Caki2 (cell line): ENCODE results near the gene FAM90A26. TPM values are rescaled to one million over a fixed set of nuclear protein-coding genes. Genes with fewer than 3 reads are reported as not detected.
"Not testable (repeated sequence)": the region's sequence is repeated elsewhere in the genome, so short reads cannot be mapped to it uniquely, and the experiment has no call there.

Experiments used
- DNase-seq: peaks from one replicate; pipeline ENCODE4 v3.0.0-alpha.2; 2015; ENCODE audit warnings: low read depth
- in situ Hi-C: cut with HindIII; loops from 2 replicates; pipeline ENCODE4 v1.10.0; 2016; ENCODE audit warnings: low sequenced_read_pairs, low pct_unique_long_range_greater_than_20kb, mixed read lengths
- total RNA-seq: library from RNA; depleted of rRNA; stranded (reverse); fragments of >200 nt; shearing (Covaris generic); gene quantifications from 2 replicates; pipeline ENCODE4 v1.2.3, GENCODE V29; 2014; ENCODE audit warnings: low replicate concordance; rRNA removed

FAM90A26 gene, protein sequence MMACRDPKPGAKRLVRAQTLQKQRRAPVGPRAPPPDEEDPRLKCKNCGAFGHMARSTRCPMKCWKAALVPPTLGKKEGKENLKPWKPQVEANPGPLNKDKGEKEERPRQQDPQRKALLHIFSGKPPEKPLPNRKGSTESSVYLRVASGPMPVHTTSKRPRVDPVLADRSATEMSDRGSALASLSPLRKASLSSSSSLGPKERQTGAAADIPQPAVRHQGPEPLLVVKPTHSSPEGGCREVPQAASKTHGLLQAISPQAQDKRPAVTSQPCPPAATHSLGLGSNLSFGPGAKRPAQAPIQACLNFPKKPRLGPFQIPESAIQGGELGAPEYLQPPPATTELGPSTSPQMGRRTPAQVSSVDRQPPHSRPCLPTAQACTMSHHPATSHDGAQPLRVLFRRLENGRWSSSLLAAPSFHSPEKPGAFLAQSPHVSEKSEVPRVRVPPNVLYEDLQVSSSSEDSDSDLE
- not detected in 2 replicates for total RNA-seq

DNA sequence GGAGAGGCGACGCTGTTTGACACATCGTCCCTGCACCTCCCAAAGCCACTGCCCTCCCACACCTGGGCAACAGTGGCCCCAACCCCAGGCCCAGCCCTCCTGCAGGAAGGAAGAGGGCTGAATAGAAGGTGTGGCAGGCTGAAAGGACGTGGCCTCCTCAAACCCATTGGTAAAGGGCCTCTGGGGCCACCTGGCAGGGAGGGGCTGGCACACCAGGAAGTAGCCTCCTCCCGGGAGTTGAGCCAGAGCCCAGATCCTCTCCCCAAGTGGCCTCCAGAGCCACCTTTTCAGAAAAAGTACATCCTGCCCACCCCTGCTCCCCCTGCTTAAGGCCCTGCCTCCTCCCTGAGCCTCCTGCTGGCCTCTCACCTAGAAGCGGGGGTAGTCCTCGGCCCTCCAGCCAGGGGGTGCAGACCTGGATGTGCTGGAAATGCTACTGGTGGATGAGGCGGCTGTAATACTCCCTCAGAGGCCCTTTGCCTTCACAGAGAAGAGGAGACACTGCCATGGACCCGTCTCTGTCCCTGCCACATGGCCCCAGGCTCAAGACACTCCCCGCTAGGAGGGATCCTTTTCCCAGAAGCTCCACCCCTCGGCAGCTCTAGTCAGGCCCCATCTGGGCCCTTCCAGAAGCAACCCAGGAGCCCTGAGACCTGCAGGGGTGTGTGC is at the start of gene FAM90A26:
TSS of gene FAM90A26 (plus strand) at position 619 of the 669 bp plus-strand sequence. CDS start 2,764 bp downstream, outside the sequence.
- in situ Hi-C loops, DNase-seq: not testable (repeated sequence)

DNA sequence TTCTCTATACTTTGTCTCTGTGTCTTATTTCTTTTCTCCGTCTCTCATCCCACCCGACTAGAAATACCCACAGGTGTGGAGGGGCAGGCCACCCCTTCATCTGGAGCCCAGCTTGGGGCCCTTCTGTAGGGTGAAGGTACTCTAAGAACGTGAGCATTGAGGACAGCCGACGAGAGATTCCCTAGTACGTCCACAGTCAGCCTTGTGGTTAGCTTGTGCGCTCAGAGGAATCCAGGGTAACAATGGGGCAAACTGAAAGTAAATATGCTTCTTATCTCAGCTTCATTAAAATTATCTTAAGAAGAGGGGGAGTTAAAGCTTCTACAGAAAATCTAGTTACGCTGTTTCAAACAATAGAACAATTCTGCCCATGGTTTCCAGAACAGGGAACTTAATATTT is 47.5 kb upstream of the FAM90A26 start:
- in situ Hi-C loops, DNase-seq: not testable (repeated sequence)

DNA sequence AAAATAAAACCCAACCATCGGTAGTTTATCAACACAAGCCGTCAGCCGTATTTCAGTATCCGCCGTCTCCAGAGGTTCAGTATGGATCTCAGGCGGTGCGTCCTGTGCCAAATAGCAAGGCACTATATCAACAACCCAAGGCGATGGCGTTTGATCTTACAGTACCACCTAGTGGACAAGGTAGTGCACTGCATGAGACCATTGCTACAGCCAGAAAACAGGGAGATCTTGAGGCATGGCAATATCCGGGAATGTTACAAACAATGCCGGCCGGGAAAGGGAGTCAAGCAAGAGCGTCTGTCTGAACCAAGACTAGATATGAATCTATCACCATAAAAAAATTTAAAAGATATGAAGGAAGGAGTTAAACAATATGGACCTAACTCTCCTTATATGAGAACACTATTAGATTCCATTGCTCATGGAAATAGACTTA is 46.6 kb upstream of the FAM90A26 start:
- in situ Hi-C loops = not testable (repeated sequence)
- peak; percentile 42 for DNase-seq

DNA sequence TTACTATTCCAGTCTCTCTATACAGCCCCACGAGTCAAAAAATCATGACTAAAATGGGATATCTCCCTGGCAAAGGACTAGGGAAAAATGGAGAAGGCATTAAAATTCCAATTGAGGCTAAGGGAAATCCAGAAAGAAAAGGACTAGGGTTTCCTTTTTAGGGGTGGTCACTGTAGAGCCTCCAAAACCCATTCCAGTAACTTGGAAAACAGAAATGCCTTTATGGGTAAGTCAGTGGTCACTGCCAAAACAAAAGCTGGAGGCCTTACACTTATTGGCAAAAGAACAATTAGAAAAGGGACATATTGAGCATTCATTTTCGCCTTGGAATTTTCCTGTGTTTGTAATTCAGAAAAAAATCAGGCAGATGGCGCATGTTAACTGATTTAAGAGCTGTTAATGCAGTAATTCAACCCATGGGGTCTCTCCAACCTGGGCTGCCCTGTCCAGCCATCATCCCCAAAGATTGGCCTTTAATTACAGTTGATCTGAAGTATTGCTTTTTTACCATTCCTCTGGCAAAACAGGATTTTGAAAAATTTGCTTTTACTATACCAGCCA is 44.5 kb upstream of the FAM90A26 start:
- in situ Hi-C loops, DNase-seq: not testable (repeated sequence)

DNA sequence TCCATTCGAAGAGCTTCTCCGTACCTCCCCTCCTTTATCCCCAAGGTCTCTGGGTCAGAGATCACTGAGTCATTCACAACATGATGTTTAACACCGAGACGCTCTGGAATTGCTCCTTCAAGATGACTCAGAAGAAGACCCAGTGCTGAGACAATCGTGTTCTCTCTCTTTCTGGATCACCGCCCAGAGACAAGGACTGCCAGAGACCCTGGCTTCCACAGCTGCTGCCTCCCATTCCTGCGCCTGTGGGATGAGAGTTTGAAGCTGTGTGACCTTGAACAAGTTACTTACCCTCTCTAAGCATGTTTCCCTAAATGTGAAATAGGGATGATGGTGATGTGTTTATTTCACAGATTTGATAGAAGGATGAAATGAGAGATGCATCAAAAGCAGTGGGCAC is 38.8 kb upstream of the FAM90A26 start:
- in situ Hi-C loops = not testable (repeated sequence)

DNA sequence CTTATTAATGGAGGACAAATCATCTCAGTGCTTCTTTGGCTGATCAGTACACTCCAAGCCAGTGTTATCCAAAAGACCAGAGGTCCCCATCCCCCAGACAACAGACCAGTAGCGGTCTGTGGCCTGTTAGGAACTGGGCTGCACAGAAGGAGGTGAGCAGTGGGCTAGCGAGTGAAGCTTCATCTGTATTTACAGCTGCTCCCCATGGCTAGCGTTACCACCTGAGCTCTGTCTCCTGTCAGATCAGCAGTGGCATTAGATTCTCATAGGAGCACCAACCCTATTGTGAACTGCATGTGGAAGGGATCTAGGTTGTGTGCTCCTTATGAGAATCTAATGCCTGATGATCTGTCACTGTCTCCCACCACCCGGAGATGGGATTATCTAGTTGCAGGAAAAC is 37.4 kb upstream of the FAM90A26 start:
- DNase-seq, in situ Hi-C loops: not testable (repeated sequence)

More for the DNA sequence above, 38.8 kb upstream of the FAM90A26 start:
- peak; percentile 45 for DNase-seq

DNA sequence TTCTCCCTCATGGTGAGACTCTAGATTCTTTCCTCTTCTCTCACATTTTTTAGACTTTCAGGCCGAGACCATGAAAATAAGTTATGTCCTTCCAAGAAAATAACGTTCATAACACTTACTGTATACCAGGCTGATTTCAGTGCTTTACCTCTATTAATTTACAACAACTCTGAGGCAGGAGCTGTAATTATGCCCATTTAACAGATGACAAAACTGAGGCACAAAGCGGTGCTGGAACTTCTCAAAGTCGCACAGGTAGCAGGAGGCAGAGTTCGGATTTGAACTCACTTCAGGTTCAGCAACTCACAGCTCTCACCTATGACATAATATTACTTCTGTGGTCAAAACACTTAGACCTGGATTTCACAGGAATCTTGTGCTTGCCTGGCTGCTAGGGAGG is 36.2 kb upstream of the FAM90A26 start:
- in situ Hi-C loops, DNase-seq: not testable (repeated sequence)

DNA sequence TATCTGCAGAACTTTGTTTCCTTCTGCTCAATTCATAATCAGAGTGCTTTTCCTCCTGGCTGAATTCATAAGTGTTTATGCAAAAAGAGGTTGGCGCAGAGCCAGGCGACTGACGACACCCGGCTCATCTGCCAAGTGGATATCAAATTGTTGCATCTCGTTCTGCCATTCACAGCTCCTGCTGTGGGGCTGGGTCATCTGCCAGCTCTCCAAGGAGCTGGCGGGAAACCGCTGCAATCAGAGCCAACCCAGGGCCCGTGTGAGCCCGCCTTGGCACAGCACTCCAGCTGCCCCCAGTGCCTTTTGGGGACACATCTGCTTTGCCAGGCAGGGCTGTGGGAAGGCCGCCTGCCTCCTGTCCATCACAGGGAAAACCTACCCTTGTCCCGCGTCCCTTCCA is 35.7 kb upstream of the FAM90A26 start:
- DNase-seq, in situ Hi-C loops: not testable (repeated sequence)

DNA sequence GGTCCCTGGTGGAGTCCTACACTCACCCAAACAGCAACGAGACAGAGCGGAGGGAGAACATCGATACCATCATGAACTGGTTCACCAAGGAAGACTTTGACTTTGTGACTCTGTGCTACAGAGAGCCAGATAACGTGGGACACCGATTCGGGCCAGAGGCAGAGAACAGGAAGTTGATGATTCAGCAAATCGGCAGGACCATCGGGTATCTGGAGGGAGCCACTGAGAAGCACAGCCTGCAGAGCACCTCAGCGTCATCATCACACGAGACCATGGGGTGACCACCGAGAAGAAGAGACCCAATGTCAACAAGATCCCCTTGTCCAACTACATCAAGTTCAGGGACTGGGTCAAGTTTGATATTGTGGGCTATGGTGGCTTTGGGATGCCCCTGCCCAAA is 29.2 kb upstream of the FAM90A26 start:
- not testable (repeated sequence) for DNase-seq

DNA sequence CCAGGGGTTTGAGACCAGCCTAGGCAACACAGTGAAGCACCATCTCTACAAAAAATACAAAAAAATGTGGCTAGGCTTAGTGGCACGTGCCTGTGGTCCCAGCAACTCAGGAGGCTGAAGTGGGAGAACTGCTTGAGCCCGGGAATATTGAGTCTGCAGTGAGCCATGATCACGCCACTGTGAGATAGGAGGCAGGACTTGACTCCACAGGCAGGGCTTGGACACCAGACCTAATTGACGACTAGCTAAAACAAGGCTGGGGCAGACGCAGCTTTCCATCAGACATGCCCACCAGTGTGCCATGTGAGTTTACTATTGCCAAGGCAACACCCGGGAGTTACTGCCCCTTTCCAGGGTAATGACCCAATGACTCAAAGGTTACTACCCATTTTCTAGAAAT is 27.4 kb upstream of the FAM90A26 start:
- not testable (repeated sequence) for DNase-seq

More for the DNA sequence above, 29.2 kb upstream of the FAM90A26 start:
- in situ Hi-C loops = not testable (repeated sequence)

DNA sequence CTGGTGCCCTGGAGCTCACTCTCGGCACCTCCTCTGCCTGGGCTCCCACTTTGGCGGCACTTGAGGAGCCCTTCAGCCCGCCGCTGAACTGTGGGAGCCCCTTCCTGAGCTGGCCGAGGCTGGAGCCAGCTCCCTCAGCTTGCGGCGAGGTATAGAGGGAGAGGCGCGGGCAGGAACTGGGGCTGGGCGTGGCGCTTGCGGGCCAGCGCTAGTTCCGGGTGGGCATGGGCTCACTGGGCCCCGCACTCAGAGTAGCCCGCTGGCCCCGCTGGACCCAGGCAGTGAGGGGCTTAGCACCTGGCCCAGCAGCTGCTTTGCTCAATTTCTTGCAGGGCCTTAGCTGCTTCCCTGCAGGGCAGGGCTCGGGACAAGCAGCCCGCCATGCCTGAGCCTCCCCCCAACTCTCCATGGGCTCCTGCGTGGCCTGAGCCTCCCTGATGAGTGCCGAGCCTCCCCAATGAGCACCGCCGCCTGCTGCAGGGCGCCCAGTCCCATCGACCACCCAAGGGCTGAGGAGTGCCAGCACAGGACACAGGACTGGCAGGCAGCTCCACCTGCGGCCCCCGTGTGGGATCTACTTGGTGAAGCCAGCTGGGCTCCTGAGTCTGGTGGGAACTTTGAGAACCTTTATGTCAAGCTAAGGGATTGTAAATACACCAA is 26.7 kb upstream of the FAM90A26 start:
- no peak for DNase-seq
- in situ Hi-C loops = no loop called here

More for the DNA sequence above, 27.4 kb upstream of the FAM90A26 start:
- in situ Hi-C loops = not testable (repeated sequence)

DNA sequence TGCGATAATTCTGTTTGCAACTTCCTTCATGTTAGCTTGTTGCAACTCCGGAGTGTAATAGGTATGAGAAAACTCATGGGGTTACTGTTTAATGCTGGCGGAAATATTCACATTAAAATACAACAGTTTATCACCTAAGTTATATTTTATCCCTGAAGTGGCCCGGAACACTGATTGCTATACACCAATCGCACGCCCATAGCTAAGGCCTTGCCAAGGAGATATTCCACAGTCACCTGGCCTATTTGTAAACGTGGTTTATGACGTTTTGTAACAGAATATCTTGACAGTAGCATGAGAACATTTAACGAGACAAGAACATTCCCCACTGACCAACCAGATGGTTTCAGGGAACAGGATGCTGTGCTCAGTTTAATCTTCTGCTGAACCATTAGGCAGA is 23.2 kb upstream of the FAM90A26 start:
- no peak for DNase-seq
- in situ Hi-C loops = no loop called here

DNA sequence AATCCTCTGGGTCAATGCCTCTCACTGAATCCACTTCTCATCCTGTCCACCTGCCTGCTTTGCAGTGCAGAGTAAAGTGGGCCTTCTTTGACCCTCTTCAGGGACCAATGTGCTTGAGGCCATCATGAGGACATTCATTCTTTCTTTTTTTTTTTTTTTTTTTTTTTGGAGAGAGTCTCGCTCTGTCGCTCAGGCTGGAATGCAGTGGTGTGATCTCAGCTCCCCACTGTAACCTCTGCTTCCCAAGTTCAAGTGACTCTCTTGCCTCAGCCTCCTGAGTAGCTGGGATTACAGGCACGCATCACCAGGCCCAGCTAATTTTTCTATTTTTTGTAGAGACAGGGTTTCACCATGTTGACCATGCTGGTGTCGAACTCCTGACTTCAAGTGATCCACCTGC is 22.8 kb upstream of the FAM90A26 start:
- in situ Hi-C loops = not testable (repeated sequence)
- peak; percentile 31 for DNase-seq

DNA sequence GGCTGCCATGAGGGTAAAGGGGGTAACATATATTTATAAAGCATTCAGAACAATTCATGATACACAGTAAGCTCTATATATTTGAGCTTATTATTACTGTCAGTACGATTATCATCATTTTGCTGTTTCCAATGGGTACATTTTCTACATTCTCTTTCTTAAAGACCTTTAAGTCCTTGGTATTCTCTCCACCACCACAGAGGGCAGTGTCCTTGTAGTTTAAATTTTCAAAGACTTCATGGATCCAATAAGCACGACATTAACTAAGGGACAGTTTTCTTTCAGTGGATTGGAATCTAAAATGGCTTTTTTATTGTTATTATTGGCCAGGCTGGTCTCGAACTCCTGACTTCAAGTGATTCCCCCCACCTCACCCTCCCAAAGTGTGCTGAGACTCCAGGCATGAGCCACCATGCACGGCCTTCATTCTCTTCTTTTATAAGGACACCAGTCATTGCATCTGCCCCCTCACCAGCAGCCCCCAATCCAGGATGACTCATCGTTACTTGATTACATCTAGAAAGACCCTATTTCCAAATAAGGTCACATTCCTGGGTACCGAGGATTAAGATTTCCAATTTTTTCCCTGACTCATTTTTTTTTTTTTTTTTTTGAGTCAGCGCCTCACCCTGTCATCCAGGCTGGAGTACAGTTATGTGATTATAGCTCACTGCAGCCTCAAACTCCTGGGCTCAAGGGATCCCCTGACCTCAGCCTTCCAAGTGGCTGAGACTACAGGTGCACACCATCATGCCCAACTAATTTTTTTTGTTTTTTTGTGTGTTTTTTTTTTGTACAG is 21.4 kb upstream of the FAM90A26 start:
- DNase-seq, in situ Hi-C loops: not testable (repeated sequence)

DNA sequence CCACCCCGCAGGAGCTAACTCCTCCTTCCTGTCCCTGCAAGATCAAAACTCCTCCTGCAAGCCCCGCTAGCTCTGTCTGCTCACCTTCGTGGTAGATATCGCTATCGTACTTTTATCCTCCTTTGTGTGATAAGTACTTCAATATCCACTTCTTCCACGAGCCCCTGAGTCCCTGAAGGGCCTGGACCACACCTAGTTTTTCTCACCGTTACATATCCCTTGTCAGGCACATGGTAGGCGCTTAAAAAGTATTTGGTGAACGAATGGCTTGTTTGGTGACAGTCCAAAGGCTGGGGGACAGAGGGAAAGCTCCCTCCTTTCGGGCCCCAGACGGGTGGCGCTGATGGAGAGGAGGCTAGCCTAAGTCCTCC is 18.4 kb upstream of the FAM90A26 start:
- in situ Hi-C loops, DNase-seq: not testable (repeated sequence)

DNA sequence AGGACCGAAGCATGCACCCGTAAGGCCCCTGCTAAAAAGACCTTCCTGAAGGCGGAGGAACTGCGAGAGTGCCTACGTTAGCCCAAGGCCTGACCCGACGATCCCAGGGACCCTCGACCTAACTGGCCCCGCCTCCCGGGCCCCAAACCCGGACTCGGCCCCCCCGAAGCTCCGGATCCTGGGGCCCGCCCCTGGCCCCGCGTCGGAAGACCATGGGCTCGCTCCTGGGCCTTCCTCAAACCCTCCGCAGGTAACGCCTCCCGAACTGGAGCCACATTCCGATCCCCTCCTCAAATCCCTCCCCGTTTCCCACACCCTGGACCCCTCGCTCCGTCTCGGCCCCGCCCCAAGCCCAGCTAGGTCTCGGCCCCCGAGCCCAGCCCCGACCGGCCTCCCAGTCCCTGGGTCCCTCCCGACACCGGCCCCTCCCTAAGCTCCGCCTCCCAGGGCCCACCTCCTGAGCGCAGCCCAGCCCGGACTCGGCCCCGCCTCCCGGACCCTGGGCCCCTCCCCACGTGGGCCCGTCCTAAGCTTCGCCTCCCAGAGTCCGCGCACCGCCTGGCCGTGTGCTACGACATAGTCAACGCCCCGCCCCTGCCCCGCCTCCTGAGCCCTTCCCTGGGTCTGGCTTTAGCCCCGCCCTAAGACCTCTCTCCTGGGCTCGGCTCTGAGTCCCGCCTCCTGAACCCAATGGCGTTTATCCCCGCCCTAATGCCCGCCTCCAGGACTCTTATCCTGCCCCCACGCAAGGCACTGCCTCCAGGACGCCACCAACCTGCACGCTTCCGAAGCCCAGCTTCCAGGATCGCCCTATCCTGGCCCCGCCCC is 17.8 kb upstream of the FAM90A26 start:
- DNase-seq = peak; percentile 96
- in situ Hi-C loops = not testable (repeated sequence)
